Measurements from ENCODE around the gene DIAPH2.

DNA sequence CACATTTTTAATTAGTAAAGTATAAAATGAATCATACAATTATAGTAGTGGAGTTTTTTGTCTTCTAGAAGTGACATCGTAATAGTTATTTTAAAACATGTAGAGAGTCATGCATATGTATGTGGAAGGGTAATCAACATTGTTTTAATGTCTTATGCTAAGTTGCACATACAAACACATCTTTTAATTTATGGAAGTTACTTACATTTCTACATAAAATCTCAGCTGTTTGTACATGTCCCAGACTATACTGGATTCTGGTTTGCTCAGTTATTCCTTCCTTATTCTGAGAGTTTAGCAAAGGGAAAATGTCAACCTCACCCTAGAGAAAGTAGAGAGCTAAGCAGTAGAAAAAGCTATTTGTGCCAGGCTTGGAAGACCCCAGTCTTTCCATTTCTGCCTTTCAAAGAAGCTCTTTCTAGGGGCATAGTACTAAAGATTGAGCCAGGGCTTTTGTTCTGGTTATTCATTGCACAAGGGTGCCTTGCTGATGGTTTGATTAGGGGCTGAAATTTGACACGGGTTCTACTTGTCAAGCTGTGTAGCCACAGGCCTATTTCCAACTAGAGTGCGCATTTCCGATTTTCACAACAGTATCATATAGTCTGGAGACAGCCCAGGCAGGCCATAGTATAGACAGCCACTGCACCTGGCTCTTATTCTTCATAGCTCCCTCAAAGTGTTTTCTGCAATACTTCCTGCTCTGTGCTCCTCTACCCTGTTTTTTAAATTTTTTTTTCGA, 305.4 kb downstream of the DIAPH2 start:
- TF ChIP-seq, protein P1, sequence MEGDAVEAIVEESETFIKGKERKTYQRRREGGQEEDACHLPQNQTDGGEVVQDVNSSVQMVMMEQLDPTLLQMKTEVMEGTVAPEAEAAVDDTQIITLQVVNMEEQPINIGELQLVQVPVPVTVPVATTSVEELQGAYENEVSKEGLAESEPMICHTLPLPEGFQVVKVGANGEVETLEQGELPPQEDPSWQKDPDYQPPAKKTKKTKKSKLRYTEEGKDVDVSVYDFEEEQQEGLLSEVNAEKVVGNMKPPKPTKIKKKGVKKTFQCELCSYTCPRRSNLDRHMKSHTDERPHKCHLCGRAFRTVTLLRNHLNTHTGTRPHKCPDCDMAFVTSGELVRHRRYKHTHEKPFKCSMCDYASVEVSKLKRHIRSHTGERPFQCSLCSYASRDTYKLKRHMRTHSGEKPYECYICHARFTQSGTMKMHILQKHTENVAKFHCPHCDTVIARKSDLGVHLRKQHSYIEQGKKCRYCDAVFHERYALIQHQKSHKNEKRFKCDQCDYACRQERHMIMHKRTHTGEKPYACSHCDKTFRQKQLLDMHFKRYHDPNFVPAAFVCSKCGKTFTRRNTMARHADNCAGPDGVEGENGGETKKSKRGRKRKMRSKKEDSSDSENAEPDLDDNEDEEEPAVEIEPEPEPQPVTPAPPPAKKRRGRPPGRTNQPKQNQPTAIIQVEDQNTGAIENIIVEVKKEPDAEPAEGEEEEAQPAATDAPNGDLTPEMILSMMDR (IDR thresholded peaks at IDR 0.05 in 4 of 5, conservative IDR thresholded peaks at IDR 0.05 in 1 of 5), result no peak
- no peak for TF ChIP-seq POLR2A (IDR thresholded peaks at IDR 0.05)
